Loucy (cell line): ENCODE results near the gene CRTC1.

Experiments
- CTCF ChIP-seq: fragments of 200-600 bp; sonication (generic); conservative IDR thresholded peaks from 2 replicates; pipeline ENCODE4 v1.5.1; 2014; ENCODE audit warnings: mild to moderate bottlenecking, antibody characterized with exemption, low read length
- EZH2phosphoT487 ChIP-seq: fragments of 200-600 bp; IDR thresholded peaks from 2 replicates; pipeline ENCODE4 v1.6.1; 2018; ENCODE audit warnings: antibody characterized with exemption, mild to moderate bottlenecking, moderate library complexity, borderline replicate concordance

- TF ChIP-seq CTCF (no peak), EZH2phosphoT487 (no peak)
Observed at GRCh38 chr19:18711893-18712292, 28.4 kb downstream of the CRTC1 start.
